H1 (cell line): ENCODE measurements around the gene POU3F1. TPM values are rescaled to one million over a fixed set of nuclear protein-coding genes. Genes with fewer than 3 reads are reported as not detected.

Experiments
- CTCF ChIA-PET: fragments of 300-600 bp; sonication (Branson Sonifier 250); formaldehyde crosslinking; loops from one replicate; lab custom pipeline; 2021; ENCODE audit not compliant: partially characterized antibody; lab: Charles Lee
- POLR2A ChIA-PET: fragments of 300-600 bp; sonication (Branson Sonifier 250); formaldehyde crosslinking; loops from one replicate; lab custom pipeline; 2021; ENCODE audit warnings: inconsistent platforms; ENCODE audit not compliant: partially characterized antibody; lab: Charles Lee
- DNase-seq, 2 experiments: peaks; one replicate each; pipeline versions ENCODE4 v3.0.0 to v3.0.0-alpha.2; 2010 to 2022; ENCODE audit warnings: low spot score in 2 of 2, low read depth in 1 of 2, mixed read lengths in 1 of 2
- FAIRE-seq: peaks from 2 replicates; lab custom pipeline; 2011; peaks lifted over from hg19 to GRCh38; lab: Jason Lieb, UNC
- H2AFZ ChIP-seq: 2 replicates; pipeline ENCODE4 v1.8.1; 2012; ENCODE audit warnings: low read length, inconsistent platforms
- H2AK5ac ChIP-seq: 2 replicates; pipeline ENCODE4 v1.6.1; 2013; ENCODE audit warnings: low read depth, low read length
- H2BK120ac ChIP-seq: replicated peaks from 2 replicates; pipeline ENCODE3; 2013; ENCODE audit warnings: low read depth, low read length, inconsistent platforms
- H2BK12ac ChIP-seq: 2 replicates; pipeline ENCODE4 v1.6.1; 2013; ENCODE audit warnings: low read depth, low read length
- H2BK15ac ChIP-seq: 2 replicates; pipeline ENCODE4 v1.6.1; 2013; ENCODE audit warnings: low read length
- H2BK20ac ChIP-seq: 2 replicates; pipeline ENCODE4 v1.6.1; 2013; ENCODE audit warnings: low read length
- H2BK5ac ChIP-seq: 2 replicates; pipeline ENCODE4 v1.6.1; 2013; ENCODE audit warnings: low read depth, low read length
- H3K14ac ChIP-seq: 2 replicates; pipeline ENCODE4 v1.6.1; 2013; ENCODE audit warnings: inconsistent platforms; ENCODE audit not compliant: insufficient read length
- H3K18ac ChIP-seq: 2 replicates; pipeline ENCODE4 v1.6.1; 2013; ENCODE audit warnings: low read length; ENCODE audit errors: extremely low read depth
- H3K23ac ChIP-seq: 2 replicates; pipeline ENCODE4 v1.6.1; 2013; ENCODE audit warnings: inconsistent platforms; ENCODE audit not compliant: insufficient read length
- H3K23me2 ChIP-seq: 2 replicates; pipeline ENCODE4 v1.6.1; 2013; ENCODE audit warnings: low read depth, low read length
- H3K27ac ChIP-seq: 2 replicates; pipeline ENCODE4 v1.6.1; 2011; ENCODE audit warnings: low read depth, low read length, inconsistent platforms
- H3K27me3 ChIP-seq, 4 experiments: replicated peaks in 1 of 4; 1 replicate in 1 of 4; 2 replicates in 3 of 4; pipeline versions ENCODE4 v1.6.1 to v1.8.1; 2011 to 2013; ENCODE audit warnings: low read length in 3 of 4, mild to moderate bottlenecking in 3 of 4, inconsistent platforms in 2 of 4, mixed read lengths in 2 of 4, moderate library complexity in 1 of 4; ENCODE audit not compliant: control insufficient read depth in 3 of 4, insufficient read depth in 3 of 4; ENCODE audit errors: extremely low read depth in 1 of 4
- H3K36me3 ChIP-seq, 4 experiments: 2 replicates each; pipeline versions ENCODE4 v1.6.1 to v1.8.1; 2011 to 2013; ENCODE audit warnings: mild to moderate bottlenecking in 4 of 4, low read length in 3 of 4, moderate library complexity in 2 of 4, control low read depth in 1 of 4, inconsistent platforms in 1 of 4; ENCODE audit not compliant: insufficient read depth in 4 of 4, control insufficient read depth in 2 of 4
- H3K4ac ChIP-seq: replicated peaks from 2 replicates; pipeline ENCODE3; 2013; ENCODE audit warnings: low read length, low read depth, mixed read lengths, inconsistent platforms; ENCODE audit not compliant: insufficient read length
- H3K4me1 ChIP-seq, 4 experiments: replicated peaks in 1 of 4; 1 replicate in 1 of 4; 2 replicates in 3 of 4; pipeline versions ENCODE4 v1.6.1 to v1.8.1; 2011 to 2013; ENCODE audit warnings: low read length in 3 of 4, inconsistent platforms in 2 of 4, mixed read lengths in 1 of 4; ENCODE audit not compliant: insufficient read depth in 4 of 4, control insufficient read depth in 3 of 4
- H3K4me2 ChIP-seq, 2 experiments: 2 replicates each; pipeline versions ENCODE4 v1.6.1 to v1.8.1; 2011 to 2013; ENCODE audit warnings: low read depth in 2 of 2, low read length in 2 of 2, control low read depth in 1 of 2, inconsistent platforms in 1 of 2, mild to moderate bottlenecking in 1 of 2; ENCODE audit not compliant: insufficient read depth in 1 of 2
- H3K4me3 ChIP-seq, 4 experiments: fragments of 200-600, 300-600 bp in 1 of 4; sonication (generic), shearing (Covaris generic), sonication (Bioruptor Twin) in 1 of 4; 2 replicates each; pipeline versions ENCODE4 v1.5.1 to v1.8.1; 2011 to 2016; ENCODE audit warnings: low read length in 4 of 4, low read depth in 3 of 4, control low read depth in 2 of 4, inconsistent platforms in 2 of 4, mild to moderate bottlenecking in 2 of 4, mixed read lengths in 1 of 4, moderate library complexity in 1 of 4; ENCODE audit not compliant: insufficient read depth in 2 of 4; ENCODE audit errors: extremely low read depth in 1 of 4
- H3K56ac ChIP-seq: replicated peaks from 2 replicates; pipeline ENCODE3; 2013; ENCODE audit warnings: low read depth, mild to moderate bottlenecking, mixed read lengths, low read length, inconsistent platforms; ENCODE audit not compliant: insufficient read length
- H3K79me1 ChIP-seq: 2 replicates; pipeline ENCODE4 v1.6.1; 2013; ENCODE audit warnings: low read depth, low read length, control low read depth
- H3K79me2 ChIP-seq, 2 experiments: 2 replicates each; pipeline versions ENCODE4 v1.6.1 to v1.8.1; 2012 to 2013; ENCODE audit warnings: low read length in 2 of 2, mild to moderate bottlenecking in 2 of 2, inconsistent platforms in 1 of 2; ENCODE audit not compliant: insufficient read depth in 2 of 2, control insufficient read depth in 1 of 2
- H3K9ac ChIP-seq, 4 experiments: replicated peaks in 1 of 4; 1 replicate in 1 of 4; 2 replicates in 3 of 4; pipeline versions ENCODE4 v1.6.1 to v1.8.1; 2011 to 2013; ENCODE audit warnings: low read depth in 3 of 4, low read length in 3 of 4, control low read depth in 2 of 4, mild to moderate bottlenecking in 2 of 4, moderate library complexity in 2 of 4, inconsistent platforms in 1 of 4; ENCODE audit errors: extremely low read depth in 1 of 4
- H3K9me3 ChIP-seq, 2 experiments: 2 replicates each; pipeline versions ENCODE4 v1.6.1 to v1.8.1; 2012 to 2013; ENCODE audit warnings: mild to moderate bottlenecking in 2 of 2, moderate library complexity in 2 of 2, control low read depth in 1 of 2, inconsistent platforms in 1 of 2, low read depth in 1 of 2, low read length in 1 of 2, mixed read lengths in 1 of 2; ENCODE audit not compliant: insufficient read depth in 2 of 2
- H4K20me1 ChIP-seq, 2 experiments: replicated peaks in 1 of 2; 2 replicates each; pipeline versions ENCODE3 to v1.8.1; 2011 to 2013; ENCODE audit warnings: inconsistent platforms in 2 of 2, low read length in 2 of 2, mild to moderate bottlenecking in 1 of 2; ENCODE audit not compliant: insufficient read depth in 2 of 2, control insufficient read depth in 1 of 2
- H4K5ac ChIP-seq: 2 replicates; pipeline ENCODE4 v1.6.1; 2013; ENCODE audit warnings: low read length, low read depth, mixed read lengths, inconsistent platforms; ENCODE audit not compliant: insufficient read length
- H4K8ac ChIP-seq: 2 replicates; pipeline ENCODE4 v1.8.0; 2013; ENCODE audit warnings: mild to moderate bottlenecking, moderate library complexity, low read length, inconsistent platforms; ENCODE audit not compliant: insufficient read depth; ENCODE audit errors: extremely low read depth
- H4K91ac ChIP-seq: replicated peaks from 2 replicates; pipeline ENCODE3; 2013; ENCODE audit warnings: low read length, mixed read lengths, inconsistent platforms; ENCODE audit not compliant: insufficient read length
- ASH2L ChIP-seq: fragments of 200-600, 300-600 bp; sonication (generic); IDR thresholded peaks from one replicate; pipeline ENCODE4 v1.7.1; 2017; ENCODE audit warnings: low read length
- BACH1 ChIP-seq: IDR thresholded peaks from 2 replicates; pipeline ENCODE4 v1.6.1; 2012; ENCODE audit warnings: low read length, improper control_type of control experiment
- PHF8 ChIP-seq: fragments of 200-600 bp; sonication (generic); conservative IDR thresholded peaks from 2 replicates; pipeline ENCODE4 v1.7.1; 2012; ENCODE audit warnings: low read depth, mild to moderate bottlenecking, inconsistent platforms, low read length, moderate library complexity
- RAD21 ChIP-seq, 2 experiments: IDR thresholded peaks in 1 of 2; conservative IDR thresholded peaks in 1 of 2; 2 replicates each; pipeline ENCODE4 v1.6.1; 2011; ENCODE audit warnings: low read depth in 2 of 2, low read length in 2 of 2, improper control_type of control experiment in 1 of 2, inconsistent platforms in 1 of 2, mild to moderate bottlenecking in 1 of 2, moderate library complexity in 1 of 2
- TBP ChIP-seq: IDR thresholded peaks from 2 replicates; pipeline ENCODE4 v1.6.1; 2011; ENCODE audit warnings: low read depth, low read length, improper control_type of control experiment
- WGBS, 2 experiments: shearing (Covaris generic) in 1 of 2; methylation state at CpG; one replicate each; pipeline versions ENCODE4 v1.1.6 to v1.1.7; 2013 to 2015; ENCODE audit warnings: low lambda C conversion rate in 2 of 2, mixed read lengths in 2 of 2, inconsistent platforms in 1 of 2, low coverage in 1 of 2, missing lambda C conversion rate in 1 of 2; ENCODE audit not compliant: insufficient replicate concordance in 2 of 2, insufficient coverage in 1 of 2, insufficient read length in 1 of 2; ENCODE audit errors: extremely low coverage in 1 of 2, missing lambda C conversion rate in 1 of 2; 5-methylcytosine and 5-hydroxymethylcytosine counted together
- polyA plus RNA-seq, 7 experiments: library from polyadenylated mRNA; depleted of rRNA in 3 of 7; stranded (reverse) in 5 of 7; unstranded in 2 of 7; fragments of >200 nt in 5 of 7; fragments of 200-250 nt in 2 of 7; gene quantifications; 1 replicate in 5 of 7; 2 replicates in 1 of 7; 4 replicates in 1 of 7; pipeline versions ENCODE4 v1.2.1 to v1.2.3, GENCODE V29; 2011 to 2013; ENCODE audit warnings: missing spikeins in 2 of 7, mixed read lengths in 2 of 7
- total RNA-seq: library from RNA; stranded (reverse); fragmentation: NEBNext Ultra II Directional; extraction: Animal tissue kit (Norgen Biotek cat#: 25700); gene quantifications from 2 replicates; pipeline ENCODE4 v1.2.1, GENCODE V29; 2021

Gene POU3F1
- total and polyA plus RNA-seq, 2 of the 8 experiments (the other 6 are each of a cell fraction or from before 2014, with no cell fraction given) = 4.2 to 10.8 TPM

DNA sequence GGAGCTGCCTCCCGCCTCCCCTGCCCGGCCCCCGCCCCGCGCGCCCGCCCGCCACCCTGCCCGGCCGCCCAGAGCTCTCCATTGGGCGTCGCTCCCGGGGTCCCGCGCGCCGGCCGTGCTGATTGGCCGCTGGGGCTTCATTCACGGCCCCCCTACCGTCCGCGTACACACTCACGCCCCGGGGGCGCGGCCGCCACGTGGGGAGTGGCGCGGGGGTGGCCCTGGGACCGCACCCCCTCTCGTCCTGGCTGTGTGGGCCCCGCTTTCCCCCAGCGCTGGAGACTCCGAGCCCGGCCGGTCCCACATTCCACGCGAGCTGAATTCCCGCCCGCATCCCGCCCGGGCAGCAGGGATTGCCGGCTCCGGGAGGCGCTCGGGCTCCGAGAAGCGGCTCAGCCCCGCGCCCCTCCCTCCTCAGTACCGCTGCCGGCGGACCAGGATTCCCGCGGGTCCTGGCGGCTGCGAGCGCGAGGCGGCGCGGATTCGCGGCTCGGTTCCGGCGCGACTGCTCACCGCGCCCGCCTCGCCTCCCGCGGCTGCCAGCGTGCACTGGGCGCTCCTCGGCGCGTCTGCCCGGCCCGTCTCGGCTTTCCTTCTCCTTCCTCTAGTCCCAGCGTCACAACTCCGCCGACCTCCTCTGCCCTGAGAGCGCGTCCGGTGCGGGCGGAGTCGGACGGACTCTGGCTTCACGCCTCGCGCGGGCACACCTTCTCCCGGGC lies 450 bp upstream of the POU3F1 start:
- no peak overlapping the region for H3K14ac ChIP-seq
- TF ChIP-seq ASH2L = peak; percentile 81
- 0 out of 2 replicates have a peak, but pooled peaks have one; percentile 32 for TF ChIP-seq PHF8
- peak in 1 of 2 experiments; percentile 18; a peak in 2 of 4 replicates for TF ChIP-seq RAD21 (IDR thresholded peaks at IDR 0.05 in 1 of 2, conservative IDR thresholded peaks at IDR 0.05 in 1 of 2; ENCODE audit: low read depth in 2 of 2, low read length in 2 of 2)
- no peak; the same call in 1 of the 2 replicates for TF ChIP-seq TBP
- peak; percentile 37 for TF ChIP-seq BACH1

More for the DNA sequence above, 450 bp upstream of the POU3F1 start:
- Histone ChIP-seq H2AK5ac (no peak overlapping the region), H3K4me3 (peak overlapping the region; percentile 48 to 68 (median 56)), H2BK15ac (no peak overlapping the region), H2BK5ac (no peak overlapping the region; the same call in 1 of the 2 replicates), H3K23ac (no peak overlapping the region), H3K4me2 (peak overlapping the region; percentile 90 to 94), H3K27ac (no peak overlapping the region), H2AFZ (no peak overlapping the region), H4K8ac (no peak overlapping the region; the same call in 1 of the 2 replicates), H3K27me3 (peaks cover 10 to 48% (median 40%) of the 10 kb centered on the region in 4 experiments; a peak in 6 of 7 replicates), H3K4me1 (peaks cover 3 to 18% (median 10%) of the 10 kb centered on the region in 4 experiments), H2BK12ac (no peak overlapping the region), H3K79me1 (peaks cover 2% of the 10 kb centered on the region), H3K79me2 (peaks cover 0 to 15% of the 10 kb centered on the region in 2 experiments; a peak in 3 of 4 replicates), H2BK120ac (no peak overlapping the region), H4K20me1 (peaks cover 11 to 20% of the 10 kb centered on the region in 2 experiments), H3K9me3 (no peaks in the 10 kb centered on the region), H4K5ac (no peak overlapping the region), H4K91ac (peak overlapping the region; percentile 34), H2BK20ac (peak overlapping the region; percentile 86; the same call in 1 of the 2 replicates), H3K56ac (no peak overlapping the region), H3K36me3 (peaks cover 0 to 10% (median 0%) of the 10 kb centered on the region in 4 experiments; a peak in 1 of 8 replicates), H3K23me2 (peaks cover 24% of the 10 kb centered on the region; the same call in 1 of the 2 replicates), H3K9ac (no peak overlapping the region; a peak in 2 of 7 replicates), H3K4ac (peak overlapping the region; percentile 44), H3K18ac (peak overlapping the region; percentile 65; the same call in 1 of the 2 replicates)
- FAIRE-seq (no peak), DNase-seq (peak in 1 of 2 experiments; percentile 81)
- POLR2A ChIA-PET = interaction anchor here (0.8 to 2.9 kb wide), 17 partner anchors 8 to 461 kb away, joined by 3 to 12 read pairs (median 4); no protein-coding TSS in a partner anchor
- CTCF ChIA-PET = interaction anchor here (0.8 to 18.0 kb wide), 10 partner anchors 10 to 443 kb away, joined by 3 to 212 read pairs (median 4); no protein-coding TSS in a partner anchor
- 2% methylated on average over 15 of the region's 99 CpGs; no CpG with 5 or more reads in 1 of the 2 experiments for WGBS, 2 experiments
